Activated CD8-positive, alpha-beta T cell treated with anti-CD3 and anti-CD28 coated beads for 36 hours (primary cell): ENCODE results near the gene HDGFL2. TPM values are rescaled to one million over a fixed set of nuclear protein-coding genes. Genes with fewer than 3 reads are reported as not detected.

Source experiments
- ATAC-seq: fragments of 200-7000 bp; cut with Tn5 transposase; one replicate; pipeline ENCODE4 v1.10.0; 2021; ENCODE audit warnings: mild to moderate bottlenecking, moderate library complexity
- CTCF ChIA-PET: fragments of 350-600 bp; sonication (Branson Sonifier 250); formaldehyde crosslinking; loops from one replicate; lab custom pipeline; 2021; ENCODE audit warnings: antibody characterized with exemption; lab: Charles Lee
- POLR2A ChIA-PET: fragments of 350-600 bp; sonication (Branson Sonifier 250); formaldehyde crosslinking; loops from one replicate; lab custom pipeline; 2021; ENCODE audit warnings: antibody characterized with exemption; lab: Charles Lee
- DNase-seq: peaks from one replicate; pipeline ENCODE4 v3.0.0-alpha.2; 2020
- H3K27ac Mint-ChIP-seq: one replicate; pipeline ENCODE4 v1.8.0; 2021; ENCODE audit warnings: mild to moderate bottlenecking, mixed read lengths
- H3K27me3 Mint-ChIP-seq: one replicate; pipeline ENCODE4 v1.8.0; 2021; ENCODE audit warnings: mixed read lengths
- H3K36me3 Mint-ChIP-seq: one replicate; pipeline ENCODE4 v1.8.0; 2021; ENCODE audit warnings: low read depth, mixed read lengths
- H3K4me1 Mint-ChIP-seq: one replicate; pipeline ENCODE4 v1.8.0; 2021; ENCODE audit warnings: low read depth, mixed read lengths
- H3K4me3 Mint-ChIP-seq: one replicate; pipeline ENCODE4 v1.8.0; 2021; ENCODE audit warnings: mild to moderate bottlenecking, moderate library complexity, mixed read lengths
- H3K9me3 Mint-ChIP-seq: one replicate; pipeline ENCODE4 v1.8.0; 2021; ENCODE audit warnings: mixed read lengths
- intact Hi-C: fragments of 100-400 bp; cut with micrococcal nuclease; formaldehyde crosslinking; loops from one replicate; pipeline ENCODE4 v1.10.0; 2022
- total RNA-seq, 2 experiments: library from RNA; stranded (reverse); gene quantifications; one replicate each; pipeline ENCODE4 v1.2.3, GENCODE V29; 2021
- TF ChIP-seq, protein P1 (sequence below): fragments of 200-600 bp; IDR thresholded peaks from one replicate; pipeline ENCODE4 v1.8.0; 2022; ENCODE audit warnings: antibody characterized with exemption, mild to moderate bottlenecking

HDGFL2 gene
- total RNA-seq, 2 experiments from 2014 or later: 37.5 to 44.0 TPM

DNA sequence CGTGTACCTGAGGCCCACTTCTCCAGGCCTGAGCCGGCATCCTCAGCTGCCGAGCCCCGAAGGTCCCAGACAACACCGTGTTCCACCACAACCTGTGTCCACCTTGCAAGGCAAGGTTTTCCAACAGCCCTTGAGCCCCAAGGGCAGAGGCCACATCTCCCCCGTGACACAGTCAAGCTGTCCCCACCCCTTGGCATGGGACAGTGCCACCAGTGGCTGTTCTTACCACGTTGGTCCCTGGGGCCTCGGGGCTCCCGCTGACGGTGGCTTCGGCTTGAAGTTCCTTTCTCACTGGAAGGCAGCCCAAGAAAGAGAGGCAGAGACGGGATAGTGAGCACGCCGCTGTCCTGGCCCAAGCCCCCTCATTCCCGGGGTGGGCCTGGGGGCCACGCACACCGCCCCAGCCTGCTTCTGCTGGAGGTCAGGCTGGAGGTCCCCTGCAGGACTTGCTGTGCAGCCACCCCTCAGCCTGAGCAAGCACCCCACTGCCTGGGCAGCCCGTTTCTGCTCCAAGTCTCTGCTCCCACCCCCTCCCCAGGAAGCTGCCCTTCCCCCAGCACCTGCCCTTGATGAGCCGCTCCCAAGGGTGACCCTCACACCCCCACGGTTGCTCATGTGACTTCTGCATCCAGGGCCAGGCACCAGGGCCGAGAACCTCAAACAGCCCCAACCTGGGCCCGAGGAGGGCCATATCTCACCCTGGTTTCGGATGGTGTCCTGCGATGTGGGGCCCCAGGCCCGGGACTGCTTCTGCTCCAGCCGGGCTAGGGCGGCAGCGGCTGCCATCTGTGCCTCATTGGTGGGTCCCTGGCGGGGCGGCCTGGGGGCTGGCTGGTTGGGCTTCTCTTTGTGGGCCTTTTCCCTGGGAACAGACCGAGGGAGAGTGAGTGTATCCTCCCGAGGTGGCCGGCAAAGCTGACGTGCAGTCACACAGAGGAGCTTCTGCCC lies 18.6 kb upstream of the HDGFL2 start:
- Mint-ChIP-seq H3K4me1 (peaks cover 19% of the 10 kb centered on the region), H3K27ac (no peak overlapping the region), H3K36me3 (peaks cover 10% of the 10 kb centered on the region), H3K9me3 (no peaks in the 10 kb centered on the region), H3K4me3 (no peak overlapping the region), H3K27me3 (no peaks in the 10 kb centered on the region)
- ChIA-PET CTCF (no interaction called here), POLR2A (interaction anchor here (1.0 to 4.3 kb wide), 4 partner anchors 7 to 49 kb away, joined by 3 to 17 read pairs (median 4); no protein-coding TSS in a partner anchor)
- intact Hi-C loops: no loop called here
- DNase-seq: no peak
- no peak for ATAC-seq
- TF ChIP-seq, protein P1, sequence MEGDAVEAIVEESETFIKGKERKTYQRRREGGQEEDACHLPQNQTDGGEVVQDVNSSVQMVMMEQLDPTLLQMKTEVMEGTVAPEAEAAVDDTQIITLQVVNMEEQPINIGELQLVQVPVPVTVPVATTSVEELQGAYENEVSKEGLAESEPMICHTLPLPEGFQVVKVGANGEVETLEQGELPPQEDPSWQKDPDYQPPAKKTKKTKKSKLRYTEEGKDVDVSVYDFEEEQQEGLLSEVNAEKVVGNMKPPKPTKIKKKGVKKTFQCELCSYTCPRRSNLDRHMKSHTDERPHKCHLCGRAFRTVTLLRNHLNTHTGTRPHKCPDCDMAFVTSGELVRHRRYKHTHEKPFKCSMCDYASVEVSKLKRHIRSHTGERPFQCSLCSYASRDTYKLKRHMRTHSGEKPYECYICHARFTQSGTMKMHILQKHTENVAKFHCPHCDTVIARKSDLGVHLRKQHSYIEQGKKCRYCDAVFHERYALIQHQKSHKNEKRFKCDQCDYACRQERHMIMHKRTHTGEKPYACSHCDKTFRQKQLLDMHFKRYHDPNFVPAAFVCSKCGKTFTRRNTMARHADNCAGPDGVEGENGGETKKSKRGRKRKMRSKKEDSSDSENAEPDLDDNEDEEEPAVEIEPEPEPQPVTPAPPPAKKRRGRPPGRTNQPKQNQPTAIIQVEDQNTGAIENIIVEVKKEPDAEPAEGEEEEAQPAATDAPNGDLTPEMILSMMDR: no peak

DNA sequence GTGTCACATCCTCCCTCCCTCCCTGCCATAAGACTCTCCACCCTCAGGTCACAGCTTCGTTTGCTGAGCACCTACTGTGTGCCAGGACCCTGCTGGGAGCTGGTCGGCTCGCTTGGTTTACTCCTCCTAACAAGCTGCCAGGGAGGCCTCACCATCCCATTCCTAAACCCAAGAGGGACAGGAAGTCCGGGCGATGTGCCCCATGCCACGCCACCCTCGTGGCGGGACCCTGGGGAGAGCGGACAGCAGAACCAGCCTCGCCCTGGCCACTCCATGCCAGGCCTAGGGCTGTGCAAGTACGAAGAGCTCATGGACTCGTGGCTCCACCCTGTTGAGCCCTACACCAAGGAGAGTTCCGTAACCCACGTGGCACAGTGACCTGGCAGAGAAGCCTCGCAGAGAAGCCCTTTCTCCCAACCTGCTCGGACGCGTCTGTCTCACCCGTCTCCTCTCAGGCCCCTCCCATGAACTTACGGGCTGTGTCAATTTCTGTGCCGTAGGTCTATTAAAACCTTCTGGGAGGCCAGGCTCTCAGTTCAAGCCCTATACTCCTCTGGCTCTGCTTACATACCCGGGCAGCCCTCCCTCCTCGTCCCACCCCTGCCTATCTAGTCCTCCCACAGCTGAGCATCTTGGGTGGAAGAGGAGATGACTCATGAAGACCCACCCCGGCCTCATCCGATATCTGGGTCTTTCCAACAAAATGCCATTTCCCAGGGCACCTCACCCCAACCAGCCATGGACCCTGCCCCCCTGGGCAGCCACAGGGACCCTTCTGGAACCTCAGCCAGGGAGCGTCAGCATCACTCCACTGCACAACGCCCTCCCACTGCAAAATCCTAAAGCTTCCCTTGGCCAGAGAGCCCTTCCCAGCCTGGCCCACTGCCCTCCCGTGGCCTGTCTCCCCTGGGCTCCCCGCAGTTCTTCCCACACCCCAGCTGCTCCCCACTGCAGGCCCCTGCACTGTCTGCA lies 17.1 kb upstream of the HDGFL2 start:
- peaks cover 19% of the 10 kb centered on the region for H3K4me1 Mint-ChIP-seq
- intact Hi-C loops: no loop called here
- H3K9me3 Mint-ChIP-seq: no peaks in the 10 kb centered on the region
- TF ChIP-seq, protein P1: no peak
- peaks cover 3% of the 10 kb centered on the region for H3K36me3 Mint-ChIP-seq
- no peak overlapping the region for H3K27ac Mint-ChIP-seq
- CTCF ChIA-PET: no interaction called here
- POLR2A ChIA-PET: interaction anchor here (1.1 to 4.3 kb wide), 5 partner anchors 9 to 51 kb away, joined by 3 to 17 read pairs (median 4); no protein-coding TSS in a partner anchor
- ATAC-seq (no peak), DNase-seq (no peak)
- H3K4me3 Mint-ChIP-seq: no peak overlapping the region
- no peaks in the 10 kb centered on the region for H3K27me3 Mint-ChIP-seq

DNA sequence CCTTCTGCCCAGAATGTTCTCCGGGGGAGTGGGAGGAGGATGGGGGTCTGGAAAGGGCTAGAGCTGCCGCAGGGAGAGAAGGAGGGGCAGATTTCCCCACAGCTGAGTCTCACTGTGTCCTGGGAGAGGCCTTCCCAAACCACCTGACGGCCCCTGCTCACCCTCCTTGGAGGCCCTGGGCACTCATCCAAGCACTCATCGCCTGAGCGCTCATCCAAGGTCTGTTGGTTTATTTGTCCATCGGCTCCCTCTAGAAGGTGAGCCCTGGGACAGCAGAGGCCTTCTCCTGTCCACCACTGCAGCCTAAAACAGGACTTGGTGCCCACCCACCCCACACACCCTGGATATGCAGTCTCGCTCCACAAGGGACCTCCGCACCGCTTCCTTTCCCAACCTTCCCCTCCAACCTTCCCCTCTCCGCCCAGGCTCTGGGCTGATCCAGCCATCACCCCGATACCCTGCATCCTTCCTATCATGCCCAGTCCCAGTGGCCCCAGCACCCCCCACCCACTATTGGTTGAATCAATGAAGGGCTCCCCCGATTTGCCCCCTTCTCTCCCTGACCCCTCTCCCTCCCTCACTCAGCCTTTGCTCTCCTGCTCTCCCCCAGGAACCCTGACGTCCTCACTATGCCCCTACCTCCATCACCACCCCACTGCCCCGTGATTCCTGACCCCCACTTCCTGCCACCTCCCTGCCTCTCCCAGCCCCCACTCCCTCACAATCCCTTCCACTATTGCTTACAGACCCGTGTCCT lies 16.2 kb upstream of the HDGFL2 start:
- intact Hi-C loops: no loop called here
- peak overlapping the region; percentile 84 for H3K27ac Mint-ChIP-seq
- TF ChIP-seq, protein P1: no peak
- no peak for DNase-seq
- no peak for ATAC-seq
- H3K36me3 Mint-ChIP-seq: no peaks in the 10 kb centered on the region
- H3K4me3 Mint-ChIP-seq: peak overlapping the region; percentile 87
- CTCF ChIA-PET: interaction anchor here (0.6 to 1.2 kb wide), 3 partner anchors 15 to 75 kb away, joined by 3 to 4 read pairs (median 3); no protein-coding TSS in a partner anchor
- H3K27me3 Mint-ChIP-seq: no peaks in the 10 kb centered on the region
- no peaks in the 10 kb centered on the region for H3K9me3 Mint-ChIP-seq
- peaks cover 19% of the 10 kb centered on the region for H3K4me1 Mint-ChIP-seq
- POLR2A ChIA-PET: interaction anchor here (1.2 to 4.3 kb wide), 3 partner anchors 10 to 15 kb away, joined by 3 to 17 read pairs (median 10); no protein-coding TSS in a partner anchor

DNA sequence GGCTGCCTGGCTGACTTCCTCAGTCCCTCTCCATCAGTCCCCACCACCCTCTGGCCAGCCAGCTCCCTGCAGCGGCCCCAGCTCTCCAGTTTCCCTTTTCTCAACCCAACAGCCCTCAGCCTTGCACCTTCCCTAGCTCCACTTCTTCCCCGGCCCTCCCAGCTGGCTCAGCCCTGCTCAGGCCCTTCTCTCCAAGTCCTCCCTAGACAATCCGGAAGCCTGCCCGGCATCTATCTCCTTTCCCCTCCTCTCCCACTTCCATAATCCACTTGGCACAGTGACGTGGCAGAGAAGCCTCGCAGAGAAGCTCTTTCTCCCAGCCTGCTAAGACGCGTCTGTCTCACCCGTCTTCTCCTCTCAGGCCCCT lies 15.6 kb upstream of the HDGFL2 start:
- Mint-ChIP-seq H3K27ac (peak overlapping the region; percentile 84), H3K4me1 (peaks cover 19% of the 10 kb centered on the region), H3K36me3 (no peaks in the 10 kb centered on the region), H3K4me3 (peak overlapping the region; percentile 87), H3K27me3 (no peaks in the 10 kb centered on the region), H3K9me3 (no peaks in the 10 kb centered on the region)
- ATAC-seq: no peak
- ChIA-PET CTCF (interaction anchor here (0.6 to 1.2 kb wide), 3 partner anchors 15 to 76 kb away, joined by 3 to 4 read pairs (median 3); no protein-coding TSS in a partner anchor), POLR2A (interaction anchor here (1.0 to 4.3 kb wide), 8 partner anchors 10 to 54 kb away, joined by 3 to 17 read pairs (median 4); partner anchors contain the start of gene CHAF1A)
- TF ChIP-seq, protein P1: no peak
- intact Hi-C loops: no loop called here
- DNase-seq: no peak
